Measurements from ENCODE around the gene MTMR3.

MTMR3 gene

DNA sequence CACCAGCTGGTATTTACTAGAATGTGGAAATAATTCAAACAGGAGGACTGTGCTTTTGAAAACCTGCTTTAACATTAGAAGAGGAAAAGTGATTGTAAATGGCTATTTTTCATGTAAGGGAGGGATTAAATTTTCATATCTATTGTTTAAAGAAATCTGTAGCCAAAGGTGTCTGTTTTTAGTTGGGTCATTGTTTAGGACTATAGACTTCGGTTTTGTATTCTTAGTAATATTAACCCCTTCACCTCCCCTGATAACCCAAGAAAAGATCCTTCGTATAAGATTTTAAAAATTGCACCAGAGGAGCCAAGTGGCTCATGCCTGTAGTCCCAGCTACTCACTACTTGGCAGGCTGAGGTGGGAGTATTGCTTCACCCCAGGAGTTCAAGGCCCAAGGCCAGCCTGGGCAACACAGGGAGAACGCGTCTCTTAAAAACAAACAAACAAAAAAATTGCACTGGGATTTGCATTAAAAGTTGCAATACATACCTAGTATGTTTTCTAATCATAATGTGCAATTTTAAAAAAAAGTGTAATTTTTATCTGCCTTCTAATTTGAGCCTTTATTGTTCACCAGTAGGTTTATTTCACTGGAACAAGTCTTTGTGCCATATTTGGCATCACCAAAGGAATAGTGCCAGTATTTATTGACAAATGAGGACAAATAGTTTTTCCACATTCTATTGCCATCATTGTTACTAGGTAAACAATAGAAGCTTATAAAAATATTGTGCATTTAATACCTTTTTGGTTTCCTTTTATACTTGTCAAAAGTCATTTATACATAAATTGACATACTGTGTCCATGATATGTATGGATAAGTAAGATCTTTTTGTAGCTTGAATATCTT, 34.3 kb downstream of the MTMR3 start:
- DNase-seq, result no peak

DNA sequence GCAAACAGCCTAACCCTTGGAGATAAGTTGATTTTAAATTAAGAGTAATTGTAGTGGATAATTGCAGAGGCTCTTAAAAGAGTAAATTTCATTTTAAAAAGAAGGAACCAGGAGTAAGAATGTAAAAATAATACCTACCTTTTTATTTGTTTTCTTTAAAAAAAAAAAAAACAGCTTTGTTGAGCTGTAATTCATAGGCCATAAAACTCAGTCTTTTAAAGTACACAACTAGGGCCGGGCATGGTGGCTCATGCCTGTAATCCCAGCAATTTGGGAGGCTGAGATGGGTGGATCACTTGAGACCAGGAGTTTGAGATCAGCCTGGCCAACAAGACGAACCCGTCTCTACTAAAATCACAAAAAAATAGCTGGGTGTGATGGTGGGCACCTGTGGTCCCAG, 42.4 kb downstream of the MTMR3 start:
- no peak for DNase-seq

DNA sequence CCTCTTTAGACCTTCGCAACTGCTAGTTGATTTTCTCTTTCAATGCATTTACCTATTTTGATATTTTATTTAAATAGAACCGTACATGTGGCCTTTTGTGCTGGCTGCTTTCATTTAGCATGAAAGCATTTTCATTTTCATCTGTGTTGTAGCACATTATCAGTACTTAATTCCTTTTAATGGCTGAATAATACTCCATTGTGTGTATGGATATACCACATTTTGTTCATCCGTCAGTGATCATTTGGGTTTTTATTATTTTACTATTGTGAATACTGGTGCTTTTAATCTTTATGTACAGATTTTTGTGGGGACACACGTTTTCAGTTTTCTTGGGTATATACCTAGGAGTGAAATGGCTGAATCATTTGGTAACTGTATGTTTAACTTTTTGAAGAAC, 43.1 kb downstream of the MTMR3 start:
- no peak for DNase-seq

DNA sequence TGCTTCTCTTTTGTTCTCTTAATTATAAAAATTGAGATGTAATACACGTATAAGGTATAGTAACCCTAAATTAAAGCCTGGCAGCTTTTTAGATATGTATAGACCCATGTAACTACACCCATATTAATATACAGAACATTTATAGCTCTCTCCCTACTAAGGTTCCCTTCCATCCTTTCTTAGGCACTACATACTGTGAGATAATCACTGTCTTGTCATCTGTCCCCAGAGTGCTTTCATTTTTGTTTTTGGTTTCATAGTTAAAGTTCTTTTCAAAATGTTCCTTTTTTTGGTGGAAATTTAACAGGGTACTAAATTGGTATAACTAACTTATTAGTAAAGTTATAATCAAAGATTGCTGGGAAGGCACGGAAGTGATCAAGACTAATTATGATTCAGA, 49.2 kb downstream of the MTMR3 start:
- DNase-seq, result no peak

DNA sequence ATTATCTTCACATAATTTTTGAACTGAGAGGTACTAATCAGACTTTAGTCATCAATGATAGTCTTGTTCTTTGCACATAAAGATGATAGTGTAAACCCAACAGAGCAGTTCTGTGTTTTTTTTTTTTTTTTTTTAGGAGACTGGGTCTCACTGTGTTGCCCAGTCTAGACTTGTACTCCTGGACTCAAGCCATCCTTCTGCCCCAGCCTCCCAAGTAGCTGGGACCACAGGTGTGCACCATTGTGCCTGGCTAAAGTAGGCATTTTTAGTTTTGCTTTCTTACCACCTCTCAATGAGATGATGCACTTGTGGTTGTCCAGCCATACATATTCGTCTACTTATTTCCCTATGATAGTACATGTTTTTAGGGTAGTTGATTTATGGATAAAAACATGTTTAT, 50.6 kb downstream of the MTMR3 start:
- no peak for DNase-seq

DNA sequence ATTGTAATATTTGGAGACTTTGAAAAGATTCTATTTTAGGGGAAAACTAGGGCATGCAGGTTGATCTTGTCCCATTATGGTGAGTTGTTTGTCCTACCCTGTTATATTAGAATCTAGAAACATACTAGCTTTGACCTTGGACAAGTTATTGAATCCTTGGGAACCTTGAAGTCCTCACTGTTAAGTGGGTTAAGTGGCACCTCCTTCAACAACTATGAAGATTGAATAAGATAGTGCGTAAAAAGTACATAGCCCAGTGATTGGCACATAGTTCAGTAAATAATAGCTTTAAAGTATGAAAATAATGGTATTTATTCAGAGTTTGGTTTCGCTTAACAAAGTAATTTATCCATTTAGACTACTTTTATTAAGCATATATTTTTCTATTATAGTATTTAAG, 51.6 kb downstream of the MTMR3 start:
- DNase-seq, result no peak

DNA sequence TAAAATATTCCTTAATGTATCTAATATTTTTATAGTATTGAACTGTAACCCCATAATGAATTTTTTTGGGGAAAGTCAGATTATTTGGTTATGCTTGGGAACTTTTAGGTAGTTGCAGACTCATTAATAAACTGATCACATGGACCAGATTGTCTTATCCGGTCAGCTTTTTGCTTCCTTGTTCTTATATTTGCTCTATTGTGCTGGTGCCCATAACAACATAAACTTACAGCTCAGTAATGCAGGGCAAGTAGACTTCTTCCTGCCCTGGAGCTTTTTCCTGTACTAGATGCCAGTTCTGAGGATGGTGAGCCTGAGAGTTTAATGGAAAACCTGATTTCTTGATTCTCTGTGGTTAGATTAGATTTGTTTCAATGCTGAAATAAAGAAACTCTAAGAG, 53.2 kb downstream of the MTMR3 start:
- no peak for DNase-seq

DNA sequence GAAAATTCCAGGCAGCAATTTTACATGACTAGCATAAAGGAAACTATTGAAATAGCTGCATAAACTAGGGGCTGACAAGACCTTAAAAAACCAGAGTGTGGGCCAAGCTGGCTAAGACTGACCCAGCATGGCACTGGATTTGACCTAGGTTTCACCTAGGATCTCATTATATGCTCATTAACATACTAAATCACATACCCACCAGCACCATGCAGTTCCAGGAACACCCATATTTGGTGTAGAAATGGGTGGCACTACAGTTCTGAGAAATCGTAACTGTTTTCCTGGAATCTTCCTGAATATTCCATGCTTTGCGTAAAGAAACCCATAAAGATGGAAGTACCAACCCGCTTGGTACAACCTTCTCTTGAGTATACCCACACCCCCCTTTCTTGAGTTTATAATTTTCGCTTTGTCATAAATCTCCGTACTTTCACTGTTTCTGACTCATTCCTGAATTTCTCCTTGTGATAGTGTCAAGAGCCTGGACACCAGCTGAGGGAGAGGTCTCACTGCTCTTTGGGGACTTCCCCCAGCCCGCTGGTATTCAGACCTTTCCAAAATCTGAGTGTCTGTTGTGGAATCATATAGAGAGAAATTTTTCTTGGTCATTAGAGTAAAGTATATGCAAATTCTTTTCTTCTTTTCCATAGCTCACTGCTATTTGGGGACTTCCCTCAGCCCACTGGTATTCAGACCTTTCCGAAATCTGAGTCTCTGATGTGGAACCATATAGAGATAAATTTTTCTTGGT, 55.1 kb downstream of the MTMR3 start:
- DNase-seq, result no peak

DNA sequence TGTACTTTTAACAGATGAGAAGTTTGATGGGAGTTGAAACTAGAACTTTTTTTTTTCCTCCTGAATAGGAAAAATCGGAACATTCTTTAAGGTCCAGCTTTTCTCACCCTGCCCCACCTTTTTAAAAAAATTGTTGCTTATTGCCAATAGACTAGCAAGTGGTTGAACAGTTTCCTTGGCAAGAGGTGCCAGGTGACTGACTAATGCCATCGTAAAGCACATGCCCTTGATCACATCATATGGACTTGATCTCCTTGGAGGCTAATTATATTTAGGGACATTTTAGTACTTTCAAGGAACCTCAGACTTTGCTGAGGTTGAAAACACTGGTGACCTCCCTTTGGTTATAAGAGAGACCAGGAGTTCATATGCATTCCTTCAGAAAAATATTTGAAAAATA, 57.6 kb downstream of the MTMR3 start:
- DNase-seq, result no peak

DNA sequence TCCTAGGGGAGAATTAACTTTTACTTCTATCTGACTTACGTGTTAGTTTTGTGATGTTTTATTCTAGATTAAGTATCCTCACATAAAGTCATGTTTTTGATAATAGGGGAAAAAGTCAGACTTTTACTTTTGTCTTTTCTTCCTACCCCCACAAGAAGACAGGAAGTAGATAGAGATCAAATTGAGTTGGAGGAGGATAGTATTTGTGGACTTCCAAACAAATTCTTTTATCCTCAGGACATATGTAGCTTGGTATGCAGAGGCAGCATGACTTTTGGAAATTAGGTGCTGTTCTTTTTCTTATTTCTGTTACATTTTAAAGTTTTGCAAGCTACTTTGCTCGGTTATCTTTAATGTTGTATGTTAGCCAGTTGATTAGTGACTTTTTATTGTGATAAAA, 61.4 kb downstream of the MTMR3 start:
- no peak for DNase-seq

DNA sequence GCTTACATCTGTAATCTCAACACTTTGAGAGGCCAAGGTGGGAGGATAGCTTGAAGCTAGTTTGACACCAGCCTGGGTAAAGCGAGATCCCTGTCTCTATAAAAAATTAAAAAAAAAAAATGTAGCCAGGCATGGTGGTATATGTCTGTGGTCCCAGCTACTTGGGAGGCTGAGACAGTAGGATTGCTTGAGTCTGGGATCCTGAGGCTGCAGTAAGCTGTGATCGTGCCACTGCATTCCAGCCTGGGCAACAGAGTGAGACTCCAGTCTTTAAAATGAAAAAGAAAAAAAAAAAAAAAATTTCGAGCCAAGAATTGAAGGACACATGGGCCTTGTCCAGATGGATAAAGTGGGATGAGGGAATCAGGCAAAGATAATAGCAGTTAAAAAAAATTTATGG, 62.5 kb downstream of the MTMR3 start:
- DNase-seq, result no peak

DNA sequence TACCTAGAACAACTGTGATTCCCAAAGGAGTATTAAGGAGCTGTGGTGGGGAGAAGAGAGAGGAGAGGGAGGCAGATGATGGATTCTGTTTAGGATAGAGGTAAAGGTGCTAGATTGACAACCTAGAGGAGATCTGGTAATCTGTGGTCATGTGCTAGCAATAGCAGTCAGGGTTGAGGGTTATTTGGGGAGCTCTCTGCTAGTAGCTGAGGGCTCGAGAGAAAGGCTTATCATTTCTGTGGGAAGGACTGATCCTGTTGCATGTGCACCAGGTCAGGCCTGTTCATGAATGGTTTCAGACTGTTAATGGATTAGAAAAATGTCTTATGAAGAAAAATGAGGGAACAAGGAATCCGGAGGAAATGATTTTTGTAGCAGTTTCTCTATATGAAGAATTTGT, 63.2 kb downstream of the MTMR3 start:
- DNase-seq, result no peak

DNA sequence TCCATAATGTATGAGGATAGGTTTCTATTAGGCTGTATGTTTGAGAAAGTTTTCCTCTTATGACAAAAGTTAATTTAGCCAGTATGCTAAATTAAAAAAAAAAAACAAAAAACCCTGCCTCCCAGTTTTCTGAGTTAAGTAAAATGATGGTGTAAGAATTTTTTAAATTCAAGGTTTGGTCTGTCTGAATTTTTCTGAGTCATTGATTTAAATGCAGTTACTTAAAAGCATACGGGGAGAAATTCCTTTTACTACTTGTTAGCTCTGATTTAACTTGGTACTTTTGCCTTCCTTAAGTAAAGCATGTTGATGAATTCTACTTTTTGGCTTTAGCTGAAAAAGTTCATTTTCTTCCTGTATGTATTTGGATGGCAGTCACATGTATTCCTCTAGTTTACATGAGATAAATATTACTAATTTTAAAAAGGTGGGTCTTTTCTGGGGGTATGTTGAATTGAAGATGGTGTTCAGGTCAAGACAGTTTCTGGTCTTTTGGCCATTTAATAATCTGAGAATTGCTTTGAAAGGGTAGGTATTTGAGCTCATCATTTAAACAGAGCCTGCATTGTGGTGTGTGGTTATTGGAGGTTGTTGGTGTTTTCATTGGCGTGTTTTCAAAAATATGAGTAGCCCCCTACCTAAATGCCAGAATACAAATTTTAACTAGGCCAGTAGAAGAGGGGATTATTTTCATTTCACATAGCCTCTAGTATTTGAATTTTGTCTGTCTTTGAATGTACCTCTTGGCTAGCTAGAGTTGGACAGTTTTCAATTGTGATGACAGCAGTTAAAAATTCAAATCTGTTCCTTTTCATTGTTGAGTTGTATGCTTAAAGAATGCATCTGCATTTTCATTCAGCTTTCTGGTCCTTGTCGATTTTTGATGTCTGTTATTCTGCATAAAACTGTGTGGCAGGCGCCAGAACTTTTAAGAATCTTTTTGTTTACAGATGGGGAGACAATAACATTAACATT, 64.7 kb downstream of the MTMR3 start:
- DNase-seq, result no peak

DNA sequence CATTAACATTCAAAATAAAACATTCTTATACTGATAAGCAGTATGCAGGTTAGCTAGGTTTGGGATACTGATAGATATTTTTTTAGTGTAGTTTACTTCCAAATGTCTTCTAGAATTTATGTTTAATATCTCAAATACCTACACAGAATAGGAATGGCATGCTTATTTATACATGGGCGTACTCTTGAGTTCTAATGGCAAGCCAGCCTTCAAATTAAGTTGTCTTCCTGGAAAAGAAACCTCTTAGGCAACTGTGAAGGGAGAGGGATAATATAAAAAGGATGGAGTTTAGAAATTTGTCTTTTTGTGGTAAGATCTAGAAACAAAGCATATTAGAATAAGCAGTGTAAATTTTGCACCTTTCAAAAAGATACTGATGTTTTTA, 65.4 kb downstream of the MTMR3 start:
- DNase-seq, result no peak

DNA sequence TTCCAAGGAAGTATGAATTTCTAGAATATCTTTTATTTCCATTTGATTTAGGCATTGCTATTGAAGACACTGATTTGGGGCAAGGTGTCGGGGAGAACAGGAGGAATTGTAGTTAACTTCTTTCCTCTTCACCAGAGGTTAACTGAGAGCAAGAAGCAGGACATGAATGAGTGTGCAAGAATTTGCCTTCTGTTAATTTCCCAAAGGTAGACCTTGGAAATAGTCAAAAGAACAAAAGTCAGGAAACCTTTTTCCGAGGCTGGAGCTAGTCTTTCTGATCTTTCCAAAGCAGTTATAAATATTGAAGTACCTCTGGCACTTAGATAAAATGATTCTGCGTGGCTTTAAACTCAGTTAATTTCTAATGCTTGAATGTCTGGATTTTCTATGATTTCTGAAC, 66.9 kb downstream of the MTMR3 start:
- no peak for DNase-seq

DNA sequence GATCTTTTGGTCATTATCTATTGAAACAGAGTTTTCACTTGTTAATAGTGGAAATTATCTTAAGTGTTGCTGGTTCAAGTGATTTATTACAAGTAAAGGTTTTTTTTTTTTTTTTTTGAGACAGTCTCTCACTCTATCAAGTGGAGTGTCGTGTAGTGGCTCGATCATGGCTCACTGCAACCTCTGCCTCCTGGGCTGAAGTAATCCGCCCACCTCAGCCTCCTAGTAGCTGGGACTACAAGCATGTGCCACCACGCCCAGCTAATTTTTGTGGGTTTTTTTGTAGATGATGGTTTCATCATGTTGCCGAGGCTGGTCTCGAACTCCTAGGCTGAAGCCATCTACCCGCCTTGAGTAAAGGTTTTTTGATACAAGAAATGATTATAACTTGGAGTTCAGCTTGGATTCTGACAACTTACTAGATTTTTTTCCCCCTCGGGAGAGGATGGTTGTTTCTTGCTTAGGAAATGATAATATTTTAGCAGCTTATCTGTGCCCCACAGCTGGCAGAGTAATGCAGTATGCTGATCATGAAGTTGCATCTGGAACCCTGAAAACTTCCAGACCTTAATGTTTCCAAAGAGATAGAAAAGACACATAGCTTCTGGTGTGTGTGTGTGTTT, 68.9 kb downstream of the MTMR3 start:
- DNase-seq, result no peak

DNA sequence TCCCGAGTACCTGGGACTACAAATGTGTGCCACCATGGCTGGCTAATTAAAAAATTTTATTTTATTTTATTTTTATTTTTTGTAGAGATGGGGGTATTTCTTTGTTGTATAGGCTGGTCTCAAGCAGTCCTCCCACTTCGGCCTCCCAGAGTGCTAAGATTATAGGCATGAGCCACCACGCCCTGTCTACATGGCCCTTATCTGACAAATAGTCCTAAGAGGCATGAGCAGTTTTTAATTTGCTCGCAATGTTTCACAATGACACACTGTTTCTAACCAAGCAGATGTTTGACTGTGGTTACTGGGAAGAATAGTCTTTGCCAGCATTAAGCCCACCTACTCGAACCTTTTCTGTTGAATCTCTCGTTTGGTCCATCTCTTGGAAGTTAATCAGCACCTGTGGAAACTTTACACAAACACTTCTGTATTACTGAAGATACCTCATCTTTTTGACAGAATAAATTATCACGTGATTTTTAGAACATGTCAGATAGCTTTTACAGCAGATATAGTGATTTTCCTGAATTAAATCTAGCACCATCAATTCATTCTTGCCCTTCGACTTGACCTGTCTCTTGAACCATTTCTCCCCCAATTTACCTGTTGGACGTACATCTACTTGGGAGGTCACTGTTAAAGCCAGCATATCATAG, 71.4 kb downstream of the MTMR3 start:
- DNase-seq, result no peak

DNA sequence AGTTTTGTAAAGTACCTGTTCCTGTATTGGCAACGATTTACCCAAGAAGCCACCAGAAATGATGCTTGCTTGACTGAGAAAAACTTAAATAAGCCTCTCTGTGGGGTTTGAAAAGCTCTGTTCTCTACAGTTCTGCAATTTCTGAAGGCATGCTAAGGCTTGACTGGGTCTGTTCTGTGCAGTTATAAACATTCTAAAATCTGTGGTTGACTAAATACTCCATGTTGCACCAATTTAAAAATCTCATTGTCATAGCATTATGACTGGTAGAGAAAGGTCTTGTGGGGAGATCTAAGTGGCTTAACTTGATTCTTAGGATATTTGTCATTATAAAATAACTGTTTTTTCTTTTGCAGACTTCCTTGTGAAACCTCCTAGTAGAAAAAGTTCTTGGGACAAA, 73.7 kb downstream of the MTMR3 start:
- no peak for DNase-seq

DNA sequence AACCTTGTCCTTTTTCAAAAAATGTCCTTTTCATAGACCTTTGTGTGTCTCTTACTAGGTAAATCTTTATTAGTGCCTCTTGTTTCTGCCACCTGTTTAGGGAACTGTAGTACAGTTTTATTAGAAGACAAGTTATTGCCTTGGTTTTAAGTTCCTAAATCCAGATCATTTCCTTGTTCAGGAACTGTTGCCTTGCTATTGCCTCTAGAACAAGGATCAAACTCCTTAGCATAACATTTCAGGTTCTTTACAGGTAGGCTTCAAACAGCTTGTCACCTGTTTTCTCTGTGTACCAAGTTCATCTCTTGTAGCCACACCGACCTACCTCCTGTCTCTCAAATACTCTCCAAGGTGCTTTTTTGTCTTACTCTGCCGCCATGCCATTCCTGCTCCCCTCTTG, 75.2 kb downstream of the MTMR3 start:
- DNase-seq, result no peak

DNA sequence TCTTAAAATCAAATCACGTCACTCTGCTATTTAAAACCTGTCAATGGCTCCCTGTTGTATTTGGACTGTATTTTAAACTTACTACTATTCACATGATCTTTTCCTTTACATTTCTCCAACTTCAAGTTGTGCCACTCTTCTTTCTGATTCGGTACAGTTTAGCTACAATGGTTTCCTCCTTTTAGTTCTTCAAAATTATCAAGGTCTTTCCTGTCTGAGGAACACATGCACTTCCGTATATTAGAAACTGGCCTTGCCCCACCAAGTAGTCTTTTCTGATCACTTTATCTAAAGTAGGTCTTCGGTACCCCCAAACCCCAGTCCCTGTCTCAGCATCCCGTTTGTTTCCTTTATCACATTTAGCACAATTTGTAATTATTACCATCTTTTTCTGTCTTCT, 81.8 kb downstream of the MTMR3 start:
- no peak for DNase-seq

DNA sequence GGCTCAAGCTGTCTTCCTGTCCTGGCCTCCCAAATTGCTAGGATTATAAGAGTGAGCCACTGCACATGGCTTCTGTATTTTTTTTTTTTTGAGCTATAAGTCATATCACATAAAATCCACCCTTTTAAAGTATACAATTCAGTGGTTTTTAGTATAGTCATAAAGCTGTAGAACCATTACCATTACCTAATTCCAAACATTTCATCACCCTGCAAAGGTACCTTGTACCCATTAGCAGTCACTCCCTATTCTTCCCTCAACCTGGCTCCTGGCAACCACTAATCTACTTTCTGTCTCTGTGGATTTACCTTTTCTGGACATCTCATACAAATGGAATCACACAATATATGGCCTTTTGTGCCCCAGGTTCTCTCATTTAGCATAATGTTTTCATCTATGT, 84.5 kb downstream of the MTMR3 start:
- no peak for DNase-seq

DNA sequence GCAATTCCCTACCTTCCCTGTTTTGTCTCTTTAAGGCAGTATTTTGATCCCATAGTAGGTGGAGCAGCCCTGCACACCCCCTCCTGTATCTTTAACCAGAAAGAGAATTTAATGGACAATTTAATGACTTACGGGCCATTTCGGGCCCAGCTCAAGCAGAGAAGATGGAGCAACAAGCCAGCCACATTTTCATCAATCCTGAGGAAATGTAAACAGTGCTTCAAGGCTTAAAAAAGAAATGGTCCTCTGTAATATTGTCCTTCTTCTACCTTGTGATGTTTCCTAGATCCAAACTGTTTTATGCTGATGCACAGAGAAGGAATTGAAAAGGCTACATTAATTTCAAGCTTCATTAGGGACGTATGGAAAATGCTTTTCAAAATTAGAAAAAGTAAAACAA, 88.6 kb downstream of the MTMR3 start:
- DNase-seq, result no peak
